Glomerular endothelial cell (primary cell): ENCODE results near the gene ABCA2. TPM values are rescaled to one million over a fixed set of nuclear protein-coding genes. Genes with fewer than 3 reads are reported as not detected.
"Not testable (repeated sequence)": the region's sequence is repeated elsewhere in the genome, so short reads cannot be mapped to it uniquely, and the experiment has no call there.

Experiments
- DNase-seq: peaks from one replicate; pipeline ENCODE4 v3.0.0-alpha.2; 2011; ENCODE audit warnings: low read depth, low spot score; ENCODE audit errors: extremely low read depth
- total RNA-seq: library from RNA; depleted of rRNA; stranded (reverse); fragments of >200 nt; gene quantifications from 2 replicates; pipeline ENCODE4 v1.2.3, GENCODE V29; 2015

Gene ABCA2
- total RNA-seq, 1 donor from 2014 or later: 28.4 TPM

DNA sequence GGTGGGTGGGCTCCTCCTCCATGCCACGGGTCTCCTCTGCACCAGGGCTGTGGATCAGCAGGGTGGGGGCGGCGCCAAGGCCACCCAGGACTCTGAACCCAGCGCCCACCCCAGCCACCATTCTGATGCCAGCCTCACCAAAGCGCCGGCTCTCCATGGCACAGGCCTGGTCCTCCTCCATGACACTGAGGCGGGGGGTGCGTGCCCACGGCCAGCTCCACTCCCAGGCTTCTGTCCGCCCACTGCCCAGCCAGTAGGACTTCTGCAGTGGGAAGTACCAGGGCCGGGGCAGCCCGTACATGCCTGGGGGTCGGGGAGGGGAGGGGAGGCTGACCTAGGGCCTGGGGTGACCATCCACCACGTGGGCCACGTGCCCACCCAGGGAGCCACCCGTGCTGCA is 11.6 kb downstream of the ABCA2 start:
- DNase-seq: no peak

- no peak for DNase-seq
Measured at GRCh38 chr9:137015976-137016375, 12.1 kb downstream of the ABCA2 start.

DNA sequence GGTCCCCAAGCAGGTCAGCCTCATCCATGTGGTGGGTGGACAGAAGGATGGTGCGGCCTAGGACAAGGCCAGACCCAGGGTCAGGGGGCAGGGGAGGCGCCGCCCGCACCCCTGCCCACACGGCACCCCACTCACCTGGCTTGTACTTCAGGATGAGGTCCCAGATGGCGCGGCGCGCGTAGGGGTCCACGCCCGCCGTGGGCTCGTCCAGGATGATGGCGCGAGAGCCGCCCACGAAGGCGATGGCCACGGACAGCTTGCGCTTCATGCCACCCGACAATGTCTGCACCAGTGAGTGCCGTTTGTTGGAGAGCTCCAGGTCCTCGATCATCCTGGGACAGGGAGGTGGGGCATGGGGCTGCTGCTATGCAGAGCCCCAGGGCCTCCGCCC is 12.5 kb downstream of the ABCA2 start:
- DNase-seq: no peak

GRCh38 chr9:137014776-137015539 is 13.1 kb downstream of the ABCA2 start:
- DNase-seq: no peak

DNA sequence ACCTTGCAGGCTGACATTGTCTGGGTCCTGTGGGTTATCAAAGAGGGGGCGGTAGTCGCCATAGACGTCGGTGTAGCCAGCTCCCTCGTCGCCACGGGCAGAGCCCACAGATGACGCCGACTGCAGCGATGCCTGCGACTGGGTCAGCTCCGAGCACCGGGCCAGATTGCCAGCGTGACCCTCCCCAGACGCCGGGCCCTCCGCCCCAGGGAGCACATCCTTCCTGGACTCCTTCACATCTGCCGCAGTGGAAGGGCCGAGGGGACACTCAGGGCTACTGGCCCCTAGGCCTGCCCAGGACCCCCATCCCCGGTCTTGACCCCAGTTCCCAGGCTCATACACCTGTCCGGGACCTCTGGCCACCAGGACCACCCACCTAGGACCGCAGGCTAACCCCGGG is 13.9 kb downstream of the ABCA2 start:
- no peak for DNase-seq

GRCh38 chr9:137013571-137013940 is 14.5 kb downstream of the ABCA2 start:
- no peak for DNase-seq

DNA sequence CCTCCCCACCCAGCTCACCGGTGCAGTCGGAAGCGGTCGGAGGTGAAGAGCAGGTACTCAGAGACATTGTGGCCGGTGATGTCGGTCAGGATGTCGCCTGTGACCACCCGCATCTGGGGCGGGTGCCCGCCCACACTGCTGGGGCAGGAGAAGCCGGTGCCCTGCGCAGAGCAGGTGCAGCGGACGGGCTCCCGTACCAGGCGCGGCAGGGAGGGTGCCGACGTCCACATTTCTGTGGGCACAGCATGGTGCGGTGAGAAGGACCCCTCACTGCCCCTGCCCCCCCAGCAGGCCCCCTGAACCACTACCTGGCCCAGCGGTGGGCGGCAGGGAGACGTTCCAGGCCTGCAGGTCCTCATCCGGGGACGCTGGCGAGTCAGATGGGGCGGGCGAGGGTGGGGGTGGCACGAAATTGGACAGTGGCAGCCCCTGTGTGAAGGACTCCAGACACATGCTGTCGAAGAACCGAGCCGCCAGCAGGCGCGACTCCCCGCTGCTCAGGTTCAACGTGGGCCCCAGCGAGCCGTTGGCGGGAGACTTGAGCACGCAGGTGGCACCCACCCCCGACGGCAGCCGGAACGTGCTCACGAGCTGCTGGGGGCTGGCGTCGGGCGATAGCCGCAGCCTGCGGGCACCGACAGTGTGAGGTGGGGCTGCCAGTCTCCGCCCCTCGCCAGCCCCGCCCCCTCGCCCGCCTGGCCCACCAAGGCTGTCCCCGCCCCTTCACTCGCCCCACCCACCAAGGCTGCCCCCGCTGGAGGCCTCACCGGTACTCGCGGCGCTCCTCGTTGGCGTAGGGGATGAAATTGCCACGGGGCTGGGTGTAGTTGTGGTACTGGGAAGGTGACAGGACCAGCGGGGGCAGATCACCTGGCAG is 15.1 kb downstream of the ABCA2 start:
- DNase-seq: no peak

GRCh38 chr9:137011907-137012675 is 15.9 kb downstream of the ABCA2 start:
- no peak for DNase-seq

DNA sequence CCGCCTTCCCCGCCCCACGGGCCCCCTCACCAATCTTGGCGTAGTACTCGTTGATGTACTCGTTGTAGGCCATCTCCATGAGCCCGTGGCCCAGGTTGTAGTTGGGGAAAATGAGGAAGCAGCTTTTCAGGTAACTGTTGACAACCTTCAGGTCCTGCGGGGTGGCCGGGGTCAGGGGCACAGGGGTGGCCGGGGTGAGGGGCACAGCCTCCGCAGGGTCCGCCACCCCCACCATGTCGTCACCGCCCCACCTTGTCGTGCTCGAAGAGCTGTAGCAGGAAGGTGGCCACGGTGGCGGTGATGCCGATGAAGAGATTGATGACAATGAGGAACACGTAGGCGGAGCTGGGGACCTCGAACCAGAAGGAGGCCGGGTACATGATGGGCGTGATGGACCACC is 16.9 kb downstream of the ABCA2 start:
- no peak for DNase-seq

GRCh38 chr9:137009938-137010732 is 17.9 kb downstream of the ABCA2 start:
- DNase-seq: no peak

DNA sequence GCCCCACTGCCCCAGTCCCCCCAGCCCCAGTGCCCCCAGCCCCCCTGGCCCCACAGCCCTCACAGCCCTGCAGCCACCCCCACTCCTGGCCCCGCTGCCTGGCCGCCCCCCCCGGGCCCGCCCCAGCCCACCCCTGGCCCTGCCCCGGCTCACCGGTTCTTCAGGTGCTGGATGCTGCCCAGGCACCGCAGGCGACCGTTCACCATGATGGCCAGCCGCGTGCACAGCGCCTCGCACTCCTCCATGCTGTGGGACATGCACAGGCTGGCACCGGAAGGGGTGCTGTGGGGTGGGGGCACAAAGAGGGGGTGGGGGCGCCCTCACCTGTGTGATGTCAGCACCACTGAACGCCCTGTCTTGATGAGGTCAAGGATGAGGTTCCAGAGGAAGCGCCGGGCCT is 18.8 kb downstream of the ABCA2 start:
- no peak for DNase-seq

DNA sequence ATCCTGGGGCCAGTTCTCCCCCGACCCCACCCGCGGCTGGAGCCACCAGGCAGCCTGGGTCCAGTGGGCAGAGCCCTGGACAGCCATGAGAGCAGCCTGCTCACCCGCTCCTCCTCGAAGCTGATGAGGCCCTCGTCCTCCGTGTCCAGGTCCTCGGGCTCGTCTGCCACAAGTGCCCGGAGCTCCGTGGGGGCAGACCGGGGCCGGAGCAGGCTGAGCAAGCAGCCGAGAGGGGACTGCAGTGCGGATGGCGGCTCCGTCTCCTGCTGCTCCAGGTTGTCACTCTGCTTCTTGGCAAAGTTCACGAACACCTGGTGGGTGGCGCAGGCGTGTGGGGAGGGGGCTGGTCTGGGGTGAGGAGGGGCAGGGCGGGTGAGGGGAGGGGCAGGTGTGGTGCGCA is 19.7 kb downstream of the ABCA2 start:
- DNase-seq: no peak

DNA sequence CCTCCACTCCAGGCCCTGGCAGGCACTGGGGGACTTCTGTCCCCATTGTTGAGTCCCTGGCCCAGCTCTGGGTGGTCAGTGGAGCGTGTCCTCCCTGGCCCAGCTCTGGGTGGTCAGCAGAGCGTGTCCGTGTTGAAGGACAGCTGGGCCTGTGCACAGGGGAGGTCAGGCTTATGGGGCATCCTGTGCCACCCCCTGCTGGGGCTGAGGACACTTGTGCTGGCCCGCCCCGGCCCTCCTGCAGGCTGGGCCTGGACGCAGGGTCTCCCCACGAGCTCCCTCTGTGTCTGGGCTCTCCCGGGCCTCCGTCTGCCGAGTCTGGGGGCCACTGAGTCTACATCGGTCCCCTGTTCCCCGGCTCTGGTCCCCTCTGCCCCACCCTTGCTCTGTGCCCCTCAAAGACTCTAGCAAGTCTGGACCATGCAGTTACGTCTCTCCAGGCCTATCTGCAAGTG is 20.2 kb downstream of the ABCA2 start:
- no peak for DNase-seq

DNA sequence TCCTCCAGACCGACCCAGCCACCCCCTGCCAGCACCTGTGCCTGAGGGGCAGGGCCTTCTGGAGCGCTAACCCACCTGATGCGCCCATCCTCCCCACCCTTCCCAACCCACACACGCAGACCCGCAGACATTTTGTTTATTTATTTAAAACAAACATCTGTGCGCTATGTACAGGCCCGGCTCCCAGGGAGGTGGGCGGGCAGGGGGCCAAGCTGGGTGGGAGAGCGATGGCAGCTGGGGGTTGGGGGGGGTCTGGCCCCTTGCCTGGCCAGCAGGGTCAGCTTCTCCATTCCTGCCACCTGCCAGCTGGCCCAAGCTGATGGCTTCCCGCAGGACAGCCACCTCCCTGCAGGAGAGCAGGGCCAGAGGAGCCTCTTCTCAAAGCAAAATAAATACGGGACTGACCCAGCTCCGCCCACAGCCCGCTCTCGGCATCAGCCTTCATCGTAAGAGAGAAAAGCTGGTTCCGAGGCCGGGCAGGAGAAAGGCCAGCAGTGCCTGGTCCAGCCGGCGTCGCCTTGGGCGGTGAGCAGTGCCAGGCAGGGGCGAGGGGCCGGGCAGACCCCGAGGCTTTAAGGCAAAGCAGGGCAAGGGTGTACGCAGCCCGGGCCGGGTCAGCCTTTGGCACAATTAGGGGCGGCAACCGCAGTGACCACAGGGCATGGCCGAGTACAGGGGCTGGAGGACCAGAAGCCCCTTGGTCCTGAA is 20.8 kb downstream of the ABCA2 start:
- no peak for DNase-seq

GRCh38 chr9:137006116-137007003 is 21.7 kb downstream of the ABCA2 start:
- DNase-seq: no peak

DNA sequence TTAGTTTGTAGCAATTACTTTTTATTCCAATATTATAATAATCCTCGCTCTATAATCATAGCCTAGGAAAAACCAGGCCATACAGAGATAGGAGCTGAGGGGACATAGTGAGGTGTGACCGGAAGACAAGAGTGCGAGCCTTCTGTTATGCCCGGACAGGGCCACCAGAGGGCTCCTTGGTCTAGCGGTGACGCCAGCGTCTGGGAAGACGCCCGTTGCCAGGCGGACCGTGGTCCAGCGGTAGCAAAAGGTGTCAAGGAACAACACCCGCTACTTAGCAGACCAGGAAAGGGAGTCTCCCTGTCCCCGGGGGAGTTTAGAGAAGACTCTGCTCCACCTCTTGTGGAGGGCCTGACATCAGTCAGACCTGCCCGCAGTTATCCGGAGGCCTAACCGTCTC is 23.8 kb downstream of the ABCA2 start:
- DNase-seq: not testable (repeated sequence)

DNA sequence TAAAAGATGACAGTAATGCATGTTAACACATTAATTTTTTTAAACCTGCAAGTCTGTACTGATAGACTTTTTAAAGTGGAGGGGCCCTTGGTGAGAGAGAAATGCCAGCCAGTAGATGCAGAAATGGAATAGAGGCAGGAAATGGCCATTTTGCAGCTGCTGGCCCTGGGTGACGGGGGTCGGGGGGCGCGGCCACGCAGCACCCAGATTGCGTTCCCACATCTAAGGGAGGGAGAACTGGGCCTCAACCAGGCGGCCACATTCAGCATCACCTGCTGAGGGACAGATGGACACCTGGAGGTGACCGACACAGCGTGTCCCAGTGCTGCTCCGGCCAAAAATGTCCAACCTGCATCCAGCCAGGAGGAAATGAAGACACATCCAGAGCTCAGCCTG is 25.4 kb downstream of the ABCA2 start:
- DNase-seq: no peak

DNA sequence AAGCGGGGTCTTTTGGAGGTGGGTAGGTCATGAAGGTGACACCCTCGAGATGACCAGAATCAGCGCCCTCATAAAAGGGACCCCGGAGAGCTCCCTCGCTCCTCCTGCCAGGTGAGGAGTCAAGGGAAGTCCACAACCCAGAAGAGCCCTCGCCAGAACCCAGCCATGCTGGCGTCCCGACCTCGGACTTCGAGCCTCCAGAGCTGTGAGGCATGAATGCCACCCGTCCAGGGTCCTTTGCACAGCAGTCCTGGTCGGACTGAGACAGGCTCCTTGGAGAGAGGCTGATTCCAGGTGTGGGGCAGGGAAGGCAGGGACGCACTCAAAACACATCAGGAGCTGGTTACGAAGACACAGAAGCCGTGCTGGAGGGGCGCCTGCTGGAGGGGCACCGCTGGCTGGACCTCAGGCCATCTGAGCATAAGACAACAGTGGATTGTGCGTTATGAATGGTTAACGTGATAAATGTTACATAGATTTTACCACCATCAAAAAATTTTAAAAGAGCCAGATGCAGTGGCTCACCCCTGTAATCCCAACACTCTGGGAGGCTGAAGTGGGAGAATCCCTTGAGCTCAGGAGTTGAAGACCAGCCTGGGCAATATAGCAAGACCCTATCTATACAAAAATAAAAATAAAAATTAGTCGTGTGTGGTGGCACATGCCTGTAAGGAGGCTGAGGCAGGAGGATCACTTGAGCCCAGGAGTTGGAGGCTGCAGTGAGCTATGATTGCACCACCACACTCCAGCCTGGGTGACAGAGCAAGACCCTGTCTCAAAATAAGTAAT is 26.0 kb downstream of the ABCA2 start:
- DNase-seq: no peak
